H9 (cell line): ENCODE data around the gene AMDHD2. TPM values are rescaled to one million over a fixed set of nuclear protein-coding genes. Genes with fewer than 3 reads are reported as not detected.

Source experiments
- DNase-seq: peaks from one replicate; pipeline ENCODE4 v3.0.0-alpha.2; 2017
- H2AFZ ChIP-seq: one replicate; pipeline ENCODE4 v1.6.1; 2013; ENCODE audit warnings: mild to moderate bottlenecking, low read length, control low read depth, moderate library complexity
- H2AK5ac ChIP-seq: 2 replicates; pipeline ENCODE4 v1.6.1; 2013; ENCODE audit warnings: low read length, control low read depth, mixed read lengths; ENCODE audit not compliant: insufficient read length
- H2BK120ac ChIP-seq: one replicate; pipeline ENCODE4 v1.6.1; 2013; ENCODE audit warnings: low read depth, mild to moderate bottlenecking, low read length, control low read depth, inconsistent platforms; ENCODE audit not compliant: poor library complexity, severe bottlenecking
- H2BK12ac ChIP-seq: 2 replicates; pipeline ENCODE4 v1.6.1; 2013; ENCODE audit warnings: low read length, control low read depth, mixed read lengths, low read depth; ENCODE audit not compliant: insufficient read length
- H2BK15ac ChIP-seq: 2 replicates; pipeline ENCODE4 v1.6.1; 2013; ENCODE audit warnings: low read depth, low read length, control low read depth
- H2BK20ac ChIP-seq: one replicate; pipeline ENCODE4 v1.6.1; 2013; ENCODE audit warnings: low read depth, mild to moderate bottlenecking, low read length, control low read depth, inconsistent platforms; ENCODE audit not compliant: poor library complexity, severe bottlenecking
- H2BK5ac ChIP-seq: 2 replicates; pipeline ENCODE4 v1.6.1; 2013; ENCODE audit warnings: low read length, control low read depth, mixed read lengths; ENCODE audit not compliant: insufficient read length
- H3K14ac ChIP-seq: 2 replicates; pipeline ENCODE4 v1.6.1; 2013; ENCODE audit warnings: low read length, control low read depth; ENCODE audit not compliant: insufficient read depth
- H3K18ac ChIP-seq: 2 replicates; pipeline ENCODE4 v1.6.1; 2013; ENCODE audit warnings: low read depth, mild to moderate bottlenecking, mixed read lengths, low read length, control low read depth; ENCODE audit not compliant: insufficient read length
- H3K23ac ChIP-seq: 2 replicates; pipeline ENCODE4 v1.6.1; 2013; ENCODE audit warnings: low read length, control low read depth, mixed read lengths, low read depth; ENCODE audit not compliant: insufficient read length
- H3K23me2 ChIP-seq: 2 replicates; pipeline ENCODE4 v1.6.1; 2013; ENCODE audit warnings: low read depth, mild to moderate bottlenecking, mixed read lengths, low read length, control low read depth; ENCODE audit not compliant: insufficient read length, poor library complexity, severe bottlenecking
- H3K27ac ChIP-seq: 2 replicates; pipeline ENCODE4 v1.5.1; 2013; ENCODE audit warnings: low read length, control low read depth, mixed read lengths, low read depth; ENCODE audit not compliant: insufficient read length
- H3K27me3 ChIP-seq: 2 replicates; pipeline ENCODE4 v1.6.1; 2013; ENCODE audit warnings: low read length, control low read depth, inconsistent platforms; ENCODE audit not compliant: insufficient read depth
- H3K4ac ChIP-seq: 2 replicates; pipeline ENCODE4 v1.6.1; 2013; ENCODE audit warnings: low read depth, mild to moderate bottlenecking, control low read depth, inconsistent platforms, low read length, moderate library complexity
- H3K4me1 ChIP-seq: 2 replicates; pipeline ENCODE4 v1.6.1; 2013; ENCODE audit warnings: low read length, control low read depth, inconsistent platforms; ENCODE audit not compliant: insufficient read depth
- H3K4me2 ChIP-seq: 2 replicates; pipeline ENCODE4 v1.6.1; 2013; ENCODE audit warnings: low read length, control low read depth, mixed read lengths; ENCODE audit not compliant: insufficient read length, insufficient read depth
- H3K56ac ChIP-seq: 2 replicates; pipeline ENCODE4 v1.6.1; 2013; ENCODE audit warnings: low read depth, mild to moderate bottlenecking, mixed read lengths, low read length, control low read depth; ENCODE audit not compliant: insufficient read length
- H3K79me1 ChIP-seq: 2 replicates; pipeline ENCODE4 v1.6.1; 2013; ENCODE audit warnings: low read depth, mild to moderate bottlenecking, moderate library complexity, low read length, control low read depth, inconsistent platforms; ENCODE audit not compliant: insufficient read depth, poor library complexity, severe bottlenecking
- H3K79me2 ChIP-seq: 2 replicates; pipeline ENCODE4 v1.6.1; 2013; ENCODE audit warnings: low read length, control low read depth, inconsistent platforms; ENCODE audit not compliant: insufficient read depth
- H3K9ac ChIP-seq: 2 replicates; pipeline ENCODE4 v1.6.1; 2013; ENCODE audit warnings: low read length, control low read depth, mixed read lengths; ENCODE audit not compliant: insufficient read length; ENCODE audit errors: extremely low read depth
- H3K9me3 ChIP-seq: one replicate; pipeline ENCODE4 v1.6.1; 2013; ENCODE audit warnings: low read depth, low read length, inconsistent platforms; ENCODE audit not compliant: control insufficient read depth
- H3T11ph ChIP-seq: one replicate; pipeline ENCODE4 v1.6.1; 2013; ENCODE audit warnings: mild to moderate bottlenecking, low read length, control low read depth, inconsistent platforms
- H4K20me1 ChIP-seq: one replicate; pipeline ENCODE4 v1.6.1; 2013; ENCODE audit not compliant: control insufficient read depth, insufficient read length, insufficient read depth
- H4K5ac ChIP-seq: 2 replicates; pipeline ENCODE4 v1.6.1; 2013; ENCODE audit warnings: low read depth, mild to moderate bottlenecking, mixed read lengths, low read length, control low read depth; ENCODE audit not compliant: insufficient read length
- H4K8ac ChIP-seq: replicated peaks from 2 replicates; pipeline ENCODE4 v1.6.1; 2013; ENCODE audit warnings: low read length, control low read depth, mixed read lengths, low read depth; ENCODE audit not compliant: insufficient read length
- H4K91ac ChIP-seq: 2 replicates; pipeline ENCODE4 v1.6.1; 2013; ENCODE audit warnings: low read depth, mild to moderate bottlenecking, moderate library complexity, mixed read lengths, low read length, control low read depth; ENCODE audit not compliant: insufficient read length
- H3K27ac Mint-ChIP-seq, 3 experiments: 2 replicates in 2 of 3; 3 replicates in 1 of 3; pipeline ENCODE4 v1.8.0; 2020 to 2021; ENCODE audit warnings: mixed read lengths in 3 of 3, mild to moderate bottlenecking in 1 of 3, moderate library complexity in 1 of 3
- H3K27me3 Mint-ChIP-seq: 2 replicates; pipeline ENCODE4 v1.8.0; 2021; ENCODE audit warnings: low read depth, mild to moderate bottlenecking, moderate library complexity, mixed read lengths
- H3K36me3 Mint-ChIP-seq, 3 experiments: 2 replicates in 2 of 3; 3 replicates in 1 of 3; pipeline ENCODE4 v1.8.0; 2020 to 2021; ENCODE audit warnings: low read depth in 3 of 3, mixed read lengths in 3 of 3; ENCODE audit not compliant: insufficient read depth in 1 of 3
- H3K4me1 Mint-ChIP-seq, 2 experiments: 2 replicates each; pipeline ENCODE4 v1.8.0; 2020; ENCODE audit warnings: mixed read lengths in 2 of 2
- H3K4me3 Mint-ChIP-seq, 2 experiments: 2 replicates in 1 of 2; 3 replicates in 1 of 2; pipeline ENCODE4 v1.8.0; 2020 to 2021; ENCODE audit warnings: mild to moderate bottlenecking in 2 of 2, mixed read lengths in 2 of 2, moderate library complexity in 1 of 2
- H3K9me3 Mint-ChIP-seq, 2 experiments: 2 replicates in 1 of 2; 3 replicates in 1 of 2; pipeline ENCODE4 v1.8.0; 2020; ENCODE audit warnings: mild to moderate bottlenecking in 2 of 2, mixed read lengths in 2 of 2, moderate library complexity in 1 of 2
- WGBS: extraction: QIAGEN DNeasy Blood & Tissue Kit; methylation state at CpG from one replicate; pipeline ENCODE4 v1.1.7; 2013; ENCODE audit warnings: missing lambda C conversion rate, low lambda C conversion rate, mixed read lengths; ENCODE audit not compliant: insufficient read length; ENCODE audit errors: extremely low coverage; 5-methylcytosine and 5-hydroxymethylcytosine counted together
- total RNA-seq: library from RNA; stranded (reverse); gene quantifications from 2 replicates; pipeline ENCODE4 v1.2.1, GENCODE V29; 2021
- TF ChIP-seq, protein P1 (sequence below): fragments of 200-600 bp; sonication (generic); conservative IDR thresholded peaks from 3 replicates; pipeline ENCODE4 v1.8.0; 2021; ENCODE audit warnings: antibody characterized with exemption, mild to moderate bottlenecking

Gene AMDHD2
- total RNA-seq, 1 experiment from 2014 or later, result 61.5 TPM

DNA sequence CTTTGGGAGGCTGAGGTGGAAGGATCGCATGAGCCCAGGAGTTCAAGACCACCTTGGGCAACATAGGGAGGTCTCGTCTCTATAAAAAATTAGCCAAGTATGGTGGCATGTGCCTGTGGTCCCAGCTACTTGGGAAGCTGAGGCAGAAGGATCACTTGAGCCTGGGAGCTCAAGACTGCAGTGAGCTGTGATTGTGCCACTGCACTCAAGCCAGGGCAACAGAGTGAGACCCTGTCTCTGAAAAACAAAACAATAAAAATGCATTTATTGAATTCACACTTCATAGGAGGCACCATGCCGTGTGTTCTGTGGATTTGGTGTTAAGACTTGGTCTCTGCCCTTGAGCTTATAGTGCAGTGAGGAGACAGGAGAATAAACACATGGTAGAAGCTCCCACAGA lies 42.8 kb upstream of the AMDHD2 start:
- Mint-ChIP-seq H3K9me3 (no peaks in the 10 kb centered on the region), H3K27ac (no peak overlapping the region; a peak in 1 of 7 replicates), H3K27me3 (peaks cover 29% of the 10 kb centered on the region), H3K36me3 (no peaks in the 10 kb centered on the region; a peak in 1 of 7 replicates), H3K4me1 (peaks cover 9 to 12% of the 10 kb centered on the region in 2 experiments), H3K4me3 (no peak overlapping the region)
- no peak overlapping the region for H3K14ac ChIP-seq
- no peak overlapping the region for H3K18ac ChIP-seq
- peaks cover 8% of the 10 kb centered on the region; the same call in 1 of the 2 replicates for H3K27me3 ChIP-seq
- H3K4me2 ChIP-seq, result no peak overlapping the region
- H2BK120ac ChIP-seq, result no peak overlapping the region
- no peak overlapping the region for H4K5ac ChIP-seq
- TF ChIP-seq, protein P1, sequence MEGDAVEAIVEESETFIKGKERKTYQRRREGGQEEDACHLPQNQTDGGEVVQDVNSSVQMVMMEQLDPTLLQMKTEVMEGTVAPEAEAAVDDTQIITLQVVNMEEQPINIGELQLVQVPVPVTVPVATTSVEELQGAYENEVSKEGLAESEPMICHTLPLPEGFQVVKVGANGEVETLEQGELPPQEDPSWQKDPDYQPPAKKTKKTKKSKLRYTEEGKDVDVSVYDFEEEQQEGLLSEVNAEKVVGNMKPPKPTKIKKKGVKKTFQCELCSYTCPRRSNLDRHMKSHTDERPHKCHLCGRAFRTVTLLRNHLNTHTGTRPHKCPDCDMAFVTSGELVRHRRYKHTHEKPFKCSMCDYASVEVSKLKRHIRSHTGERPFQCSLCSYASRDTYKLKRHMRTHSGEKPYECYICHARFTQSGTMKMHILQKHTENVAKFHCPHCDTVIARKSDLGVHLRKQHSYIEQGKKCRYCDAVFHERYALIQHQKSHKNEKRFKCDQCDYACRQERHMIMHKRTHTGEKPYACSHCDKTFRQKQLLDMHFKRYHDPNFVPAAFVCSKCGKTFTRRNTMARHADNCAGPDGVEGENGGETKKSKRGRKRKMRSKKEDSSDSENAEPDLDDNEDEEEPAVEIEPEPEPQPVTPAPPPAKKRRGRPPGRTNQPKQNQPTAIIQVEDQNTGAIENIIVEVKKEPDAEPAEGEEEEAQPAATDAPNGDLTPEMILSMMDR, result no peak
- H3K23me2 ChIP-seq, result peaks cover 6% of the 10 kb centered on the region
- no peak overlapping the region for H2BK15ac ChIP-seq
- no peaks in the 10 kb centered on the region for H3K79me1 ChIP-seq
- H2BK5ac ChIP-seq, result no peak overlapping the region
- no peak overlapping the region for H3K27ac ChIP-seq
- no peak overlapping the region for H4K8ac ChIP-seq
- H3K9ac ChIP-seq, result no peak overlapping the region
- no peak overlapping the region for H3K56ac ChIP-seq
- no peak overlapping the region for H3K4ac ChIP-seq
- no peaks in the 10 kb centered on the region for H3K79me2 ChIP-seq
- no CpG with 5 or more reads among the region's 3 CpGs for WGBS
- no peak overlapping the region for H2BK20ac ChIP-seq
- DNase-seq, result no peak
- H3K23ac ChIP-seq, result no peak overlapping the region
- H3K4me1 ChIP-seq, result no peaks in the 10 kb centered on the region
- no peak overlapping the region for H4K91ac ChIP-seq
- peaks cover 4% of the 10 kb centered on the region for H4K20me1 ChIP-seq
- no peaks in the 10 kb centered on the region for H3K9me3 ChIP-seq
- no peak overlapping the region for H2BK12ac ChIP-seq
- H2AFZ ChIP-seq, result no peak overlapping the region
- H2AK5ac ChIP-seq, result no peak overlapping the region
- H3T11ph ChIP-seq, result no peak overlapping the region
